Measurements from ENCODE around the gene CDK9.

GRCh38 chr9:127777368-127777980 is 8.4 kb upstream of the CDK9 start:
- no peak for TF ChIP-seq CTCF (IDR thresholded peaks at IDR 0.05)
- no peak for TF ChIP-seq POLR2A (IDR thresholded peaks at IDR 0.05)

Data from right lobe of liver (tissue), 4 donors.